Measurements from ENCODE around the gene MPZL2.
A peak's percentile ranks its signal among the peaks of the same experiment; 100 is the strongest.
"Not testable (repeated sequence)": the region's sequence is repeated elsewhere in the genome, so short reads cannot be mapped to it uniquely, and the experiment has no call there.

MPZL2 gene

GRCh38 chr11:118263695-118264568 is at the start of gene MPZL2:
Gene MPZL2, minus strand, starts transcription at chr11:118264297. Its CDS starts 144 bp downstream, at chr11:118264153.
- DNase-seq = no peak

- no peak for DNase-seq
Observed at GRCh38 chr11:118313242-118313641, 49.1 kb upstream of the MPZL2 start.

- DNase-seq = no peak
Observed at GRCh38 chr11:118312328-118312727, 48.2 kb upstream of the MPZL2 start.

GRCh38 chr11:118311518-118311917 is 47.4 kb upstream of the MPZL2 start:
- no peak for DNase-seq

- DNase-seq = no peak
Observed at GRCh38 chr11:118310781-118311485, 46.8 kb upstream of the MPZL2 start.

- DNase-seq = no peak
Observed at GRCh38 chr11:118310271-118310670, 46.2 kb upstream of the MPZL2 start.

GRCh38 chr11:118308995-118309528 is 45.0 kb upstream of the MPZL2 start:
- DNase-seq = not testable (repeated sequence)

GRCh38 chr11:118306556-118306955 is 42.5 kb upstream of the MPZL2 start:
- no peak for DNase-seq

GRCh38 chr11:118305726-118306125 is 41.6 kb upstream of the MPZL2 start:
- no peak for DNase-seq

GRCh38 chr11:118304568-118305248 is 40.6 kb upstream of the MPZL2 start, which contains the start of gene CD3E:
Gene CD3E, plus strand, starts transcription at chr11:118304730. Its CDS starts 223 bp downstream, at chr11:118304953.
- peak; percentile 22 to 34 (median 30) for DNase-seq

GRCh38 chr11:118304227-118304567 is 40.1 kb upstream of the MPZL2 start:
- no peak for DNase-seq

- DNase-seq = no peak
Observed at GRCh38 chr11:118301600-118302195, 37.6 kb upstream of the MPZL2 start.

GRCh38 chr11:118295815-118296454 is 31.8 kb upstream of the MPZL2 start:
- DNase-seq = no peak

GRCh38 chr11:118295199-118295598 is 31.1 kb upstream of the MPZL2 start:
- DNase-seq = no peak

GRCh38 chr11:118294053-118294452 is 30.0 kb upstream of the MPZL2 start:
- DNase-seq = no peak

- DNase-seq = no peak
Observed at GRCh38 chr11:118291477-118292135, 27.5 kb upstream of the MPZL2 start.

- no peak for DNase-seq
Observed at GRCh38 chr11:118290923-118291322, 26.8 kb upstream of the MPZL2 start.

GRCh38 chr11:118289401-118289800 is 25.3 kb upstream of the MPZL2 start:
- no peak for DNase-seq

- no peak for DNase-seq
Observed at GRCh38 chr11:118287006-118287405, 22.9 kb upstream of the MPZL2 start.

- no peak for DNase-seq
Observed at GRCh38 chr11:118286545-118286944, 22.4 kb upstream of the MPZL2 start.

GRCh38 chr11:118283756-118284350 is 19.8 kb upstream of the MPZL2 start:
- no peak for DNase-seq

Measured in activated CD4-positive, CD25-positive, alpha-beta regulatory T cell (primary cell).